BLaER1 treated with 17β-estradiol and CSF1 and Interleukin-3, amounts not matched to agents 10 nM and 100 nM (cell line): ENCODE data around the gene VWCE.
A peak's percentile ranks its signal among the peaks of the same experiment; 100 is the strongest.
"Not testable (repeated sequence)": the region's sequence is repeated elsewhere in the genome, so short reads cannot be mapped to it uniquely, and the experiment has no call there.

Source experiments
- H3K27ac ChIP-seq, 11 experiments: shearing (Covaris generic); formaldehyde crosslinking; 2 replicates each; pipeline ENCODE4 v1.8.1; 2022
- H3K27me3 ChIP-seq, 11 experiments: shearing (Covaris generic); formaldehyde crosslinking; 2 replicates each; pipeline ENCODE4 v1.8.1; 2022
- H3K36me3 ChIP-seq, 11 experiments: shearing (Covaris generic); formaldehyde crosslinking; 2 replicates each; pipeline ENCODE4 v1.8.1; 2022
- H3K4me1 ChIP-seq, 10 experiments: shearing (Covaris generic); formaldehyde crosslinking; 2 replicates each; pipeline ENCODE4 v1.8.1; 2022
- H3K4me2 ChIP-seq, 11 experiments: shearing (Covaris generic); formaldehyde crosslinking; 2 replicates each; pipeline ENCODE4 v1.8.1; 2022
- H3K4me3 ChIP-seq, 10 experiments: shearing (Covaris generic); formaldehyde crosslinking; 2 replicates each; pipeline ENCODE4 v1.8.1; 2022
- H3K9ac ChIP-seq, 11 experiments: shearing (Covaris generic); formaldehyde crosslinking; 2 replicates each; pipeline ENCODE4 v1.8.1; 2022
- H3K9me3 ChIP-seq, 11 experiments: shearing (Covaris generic); formaldehyde crosslinking; replicated peaks in 1 of 11; 2 replicates each; pipeline ENCODE4 v1.8.1; 2022
- H4K20me1 ChIP-seq, 11 experiments: shearing (Covaris generic); formaldehyde crosslinking; 2 replicates each; pipeline ENCODE4 v1.8.1; 2022

VWCE gene

GRCh38 chr11:61240875-61241274 lies 54.2 kb downstream of the VWCE start, which contains the start of gene PGA5:
PGA5 (plus strand) TSS chr11:61241175; CDS start chr11:61241227, 52 bp downstream.
- not testable (repeated sequence) for H3K9me3 ChIP-seq, H3K4me1 ChIP-seq, H3K4me3 ChIP-seq, H3K27me3 ChIP-seq, H3K27ac ChIP-seq, H3K36me3 ChIP-seq, H4K20me1 ChIP-seq
- Histone ChIP-seq H3K4me2 (peak within 1 kb of the TSS in 10 of 11 experiments; percentile 21 to 82 (median 37); a peak in 12 of 22 replicates), H3K9ac (0 out of 22 replicates have a peak within 1 kb of the TSS, but pooled peaks of 1 of the 11 experiments have one; percentile 38)

- not testable (repeated sequence) for H3K27ac ChIP-seq, H3K4me3 ChIP-seq, H3K27me3 ChIP-seq, H3K36me3 ChIP-seq, H3K4me1 ChIP-seq, H4K20me1 ChIP-seq, H3K9me3 ChIP-seq
- Histone ChIP-seq H3K4me2 (peak overlapping the region in 10 of 11 experiments; percentile 21 to 82 (median 37); a peak in 12 of 22 replicates), H3K9ac (0 out of 22 replicates have a peak overlapping the region, but pooled peaks of 1 of the 11 experiments have one; percentile 38)
Measured at GRCh38 chr11:61240288-61240687, 54.8 kb downstream of the VWCE start.

GRCh38 chr11:61237130-61237529 lies 58.0 kb downstream of the VWCE start:
- not testable (repeated sequence) for H3K27ac ChIP-seq, H3K4me2 ChIP-seq, H3K9ac ChIP-seq, H4K20me1 ChIP-seq, H3K9me3 ChIP-seq, H3K27me3 ChIP-seq, H3K36me3 ChIP-seq, H3K4me1 ChIP-seq, H3K4me3 ChIP-seq

GRCh38 chr11:61232548-61233145 lies 62.5 kb downstream of the VWCE start:
- not testable (repeated sequence) for H3K9ac ChIP-seq, H3K4me1 ChIP-seq, H4K20me1 ChIP-seq, H3K36me3 ChIP-seq, H3K4me3 ChIP-seq, H3K4me2 ChIP-seq, H3K27ac ChIP-seq, H3K27me3 ChIP-seq, H3K9me3 ChIP-seq

- not testable (repeated sequence) for H3K4me2 ChIP-seq, H3K4me3 ChIP-seq, H3K4me1 ChIP-seq, H4K20me1 ChIP-seq, H3K27me3 ChIP-seq, H3K27ac ChIP-seq, H3K36me3 ChIP-seq, H3K9me3 ChIP-seq, H3K9ac ChIP-seq
Measured at GRCh38 chr11:61231585-61231984, 63.5 kb downstream of the VWCE start.

- not testable (repeated sequence) for H3K4me3 ChIP-seq, H3K9ac ChIP-seq, H3K4me2 ChIP-seq, H3K27me3 ChIP-seq, H3K36me3 ChIP-seq, H3K4me1 ChIP-seq, H4K20me1 ChIP-seq, H3K9me3 ChIP-seq, H3K27ac ChIP-seq
Measured at GRCh38 chr11:61231033-61231432, 64.1 kb downstream of the VWCE start.

- H3K4me3 ChIP-seq: not testable (repeated sequence)
Measured at GRCh38 chr11:61229458-61229857, 65.7 kb downstream of the VWCE start.

GRCh38 chr11:61226457-61227137 lies 68.5 kb downstream of the VWCE start:
- H3K27ac ChIP-seq, H3K4me2 ChIP-seq, H3K9ac ChIP-seq, H3K4me3 ChIP-seq, H3K36me3 ChIP-seq, H3K27me3 ChIP-seq, H4K20me1 ChIP-seq, H3K9me3 ChIP-seq, H3K4me1 ChIP-seq: not testable (repeated sequence)

More at GRCh38 chr11:61229458-61229857, 65.7 kb downstream of the VWCE start:
- not testable (repeated sequence) for H3K36me3 ChIP-seq, H3K9ac ChIP-seq, H4K20me1 ChIP-seq, H3K27me3 ChIP-seq, H3K27ac ChIP-seq, H3K4me1 ChIP-seq, H3K9me3 ChIP-seq, H3K4me2 ChIP-seq

GRCh38 chr11:61222692-61223091 lies 72.4 kb downstream of the VWCE start:
- not testable (repeated sequence) for H3K4me2 ChIP-seq, H3K27me3 ChIP-seq, H3K4me3 ChIP-seq, H4K20me1 ChIP-seq, H3K27ac ChIP-seq, H3K9me3 ChIP-seq, H3K4me1 ChIP-seq, H3K36me3 ChIP-seq, H3K9ac ChIP-seq

- H3K9me3 ChIP-seq, H3K36me3 ChIP-seq, H3K27me3 ChIP-seq, H3K9ac ChIP-seq, H3K4me3 ChIP-seq, H3K27ac ChIP-seq, H4K20me1 ChIP-seq, H3K4me2 ChIP-seq, H3K4me1 ChIP-seq: not testable (repeated sequence)
Measured at GRCh38 chr11:61222047-61222446, 73.1 kb downstream of the VWCE start, which contains the start of gene PGA4. PGA4 (plus strand) TSS chr11:61222347; CDS start chr11:61222401, 54 bp downstream.

- not testable (repeated sequence) for H3K4me1 ChIP-seq, H3K27ac ChIP-seq, H3K9ac ChIP-seq, H3K27me3 ChIP-seq, H3K4me2 ChIP-seq, H3K9me3 ChIP-seq, H3K4me3 ChIP-seq, H4K20me1 ChIP-seq, H3K36me3 ChIP-seq
Measured at GRCh38 chr11:61219016-61219415, 76.1 kb downstream of the VWCE start.

GRCh38 chr11:61218306-61218705 lies 76.8 kb downstream of the VWCE start:
- H3K27me3 ChIP-seq, H3K4me3 ChIP-seq, H4K20me1 ChIP-seq, H3K4me1 ChIP-seq, H3K4me2 ChIP-seq, H3K9me3 ChIP-seq, H3K27ac ChIP-seq, H3K36me3 ChIP-seq, H3K9ac ChIP-seq: not testable (repeated sequence)

- H3K9me3 ChIP-seq, H3K4me2 ChIP-seq, H3K36me3 ChIP-seq, H4K20me1 ChIP-seq, H3K4me3 ChIP-seq, H3K9ac ChIP-seq, H3K4me1 ChIP-seq, H3K27ac ChIP-seq, H3K27me3 ChIP-seq: not testable (repeated sequence)
Measured at GRCh38 chr11:61213711-61214324, 81.3 kb downstream of the VWCE start.

- not testable (repeated sequence) for H3K4me3 ChIP-seq, H3K9me3 ChIP-seq, H3K27me3 ChIP-seq, H3K4me1 ChIP-seq, H3K9ac ChIP-seq, H3K36me3 ChIP-seq, H4K20me1 ChIP-seq, H3K4me2 ChIP-seq, H3K27ac ChIP-seq
Measured at GRCh38 chr11:61212202-61212601, 82.9 kb downstream of the VWCE start.
